H9 (cell line): ENCODE measurements around the gene DIO2. TPM values are rescaled to one million over a fixed set of nuclear protein-coding genes. Genes with fewer than 3 reads are reported as not detected.

ENCODE experiments used
- DNase-seq: peaks from one replicate; pipeline ENCODE4 v3.0.0-alpha.2; 2017
- H2AFZ ChIP-seq: one replicate; pipeline ENCODE4 v1.6.1; 2013; ENCODE audit warnings: mild to moderate bottlenecking, low read length, control low read depth, moderate library complexity
- H2AK5ac ChIP-seq: 2 replicates; pipeline ENCODE4 v1.6.1; 2013; ENCODE audit warnings: low read length, control low read depth, mixed read lengths; ENCODE audit not compliant: insufficient read length
- H2BK120ac ChIP-seq: one replicate; pipeline ENCODE4 v1.6.1; 2013; ENCODE audit warnings: low read depth, mild to moderate bottlenecking, low read length, control low read depth, inconsistent platforms; ENCODE audit not compliant: poor library complexity, severe bottlenecking
- H2BK12ac ChIP-seq: 2 replicates; pipeline ENCODE4 v1.6.1; 2013; ENCODE audit warnings: low read length, control low read depth, mixed read lengths, low read depth; ENCODE audit not compliant: insufficient read length
- H2BK15ac ChIP-seq: 2 replicates; pipeline ENCODE4 v1.6.1; 2013; ENCODE audit warnings: low read depth, low read length, control low read depth
- H2BK20ac ChIP-seq: one replicate; pipeline ENCODE4 v1.6.1; 2013; ENCODE audit warnings: low read depth, mild to moderate bottlenecking, low read length, control low read depth, inconsistent platforms; ENCODE audit not compliant: poor library complexity, severe bottlenecking
- H2BK5ac ChIP-seq: 2 replicates; pipeline ENCODE4 v1.6.1; 2013; ENCODE audit warnings: low read length, control low read depth, mixed read lengths; ENCODE audit not compliant: insufficient read length
- H3K14ac ChIP-seq: 2 replicates; pipeline ENCODE4 v1.6.1; 2013; ENCODE audit warnings: low read length, control low read depth; ENCODE audit not compliant: insufficient read depth
- H3K18ac ChIP-seq: 2 replicates; pipeline ENCODE4 v1.6.1; 2013; ENCODE audit warnings: low read depth, mild to moderate bottlenecking, mixed read lengths, low read length, control low read depth; ENCODE audit not compliant: insufficient read length
- H3K23ac ChIP-seq: 2 replicates; pipeline ENCODE4 v1.6.1; 2013; ENCODE audit warnings: low read length, control low read depth, mixed read lengths, low read depth; ENCODE audit not compliant: insufficient read length
- H3K23me2 ChIP-seq: 2 replicates; pipeline ENCODE4 v1.6.1; 2013; ENCODE audit warnings: low read depth, mild to moderate bottlenecking, mixed read lengths, low read length, control low read depth; ENCODE audit not compliant: insufficient read length, poor library complexity, severe bottlenecking
- H3K27ac ChIP-seq: 2 replicates; pipeline ENCODE4 v1.5.1; 2013; ENCODE audit warnings: low read length, control low read depth, mixed read lengths, low read depth; ENCODE audit not compliant: insufficient read length
- H3K27me3 ChIP-seq: 2 replicates; pipeline ENCODE4 v1.6.1; 2013; ENCODE audit warnings: low read length, control low read depth, inconsistent platforms; ENCODE audit not compliant: insufficient read depth
- H3K4ac ChIP-seq: 2 replicates; pipeline ENCODE4 v1.6.1; 2013; ENCODE audit warnings: low read depth, mild to moderate bottlenecking, control low read depth, inconsistent platforms, low read length, moderate library complexity
- H3K4me1 ChIP-seq: 2 replicates; pipeline ENCODE4 v1.6.1; 2013; ENCODE audit warnings: low read length, control low read depth, inconsistent platforms; ENCODE audit not compliant: insufficient read depth
- H3K4me2 ChIP-seq: 2 replicates; pipeline ENCODE4 v1.6.1; 2013; ENCODE audit warnings: low read length, control low read depth, mixed read lengths; ENCODE audit not compliant: insufficient read length, insufficient read depth
- H3K56ac ChIP-seq: 2 replicates; pipeline ENCODE4 v1.6.1; 2013; ENCODE audit warnings: low read depth, mild to moderate bottlenecking, mixed read lengths, low read length, control low read depth; ENCODE audit not compliant: insufficient read length
- H3K79me1 ChIP-seq: 2 replicates; pipeline ENCODE4 v1.6.1; 2013; ENCODE audit warnings: low read depth, mild to moderate bottlenecking, moderate library complexity, low read length, control low read depth, inconsistent platforms; ENCODE audit not compliant: insufficient read depth, poor library complexity, severe bottlenecking
- H3K79me2 ChIP-seq: 2 replicates; pipeline ENCODE4 v1.6.1; 2013; ENCODE audit warnings: low read length, control low read depth, inconsistent platforms; ENCODE audit not compliant: insufficient read depth
- H3K9ac ChIP-seq: 2 replicates; pipeline ENCODE4 v1.6.1; 2013; ENCODE audit warnings: low read length, control low read depth, mixed read lengths; ENCODE audit not compliant: insufficient read length; ENCODE audit errors: extremely low read depth
- H3K9me3 ChIP-seq: one replicate; pipeline ENCODE4 v1.6.1; 2013; ENCODE audit warnings: low read depth, low read length, inconsistent platforms; ENCODE audit not compliant: control insufficient read depth
- H3T11ph ChIP-seq: one replicate; pipeline ENCODE4 v1.6.1; 2013; ENCODE audit warnings: mild to moderate bottlenecking, low read length, control low read depth, inconsistent platforms
- H4K20me1 ChIP-seq: one replicate; pipeline ENCODE4 v1.6.1; 2013; ENCODE audit not compliant: control insufficient read depth, insufficient read length, insufficient read depth
- H4K5ac ChIP-seq: 2 replicates; pipeline ENCODE4 v1.6.1; 2013; ENCODE audit warnings: low read depth, mild to moderate bottlenecking, mixed read lengths, low read length, control low read depth; ENCODE audit not compliant: insufficient read length
- H4K8ac ChIP-seq: replicated peaks from 2 replicates; pipeline ENCODE4 v1.6.1; 2013; ENCODE audit warnings: low read length, control low read depth, mixed read lengths, low read depth; ENCODE audit not compliant: insufficient read length
- H4K91ac ChIP-seq: 2 replicates; pipeline ENCODE4 v1.6.1; 2013; ENCODE audit warnings: low read depth, mild to moderate bottlenecking, moderate library complexity, mixed read lengths, low read length, control low read depth; ENCODE audit not compliant: insufficient read length
- H3K27ac Mint-ChIP-seq, 3 experiments: 2 replicates in 2 of 3; 3 replicates in 1 of 3; pipeline ENCODE4 v1.8.0; 2020 to 2021; ENCODE audit warnings: mixed read lengths in 3 of 3, mild to moderate bottlenecking in 1 of 3, moderate library complexity in 1 of 3
- H3K27me3 Mint-ChIP-seq: 2 replicates; pipeline ENCODE4 v1.8.0; 2021; ENCODE audit warnings: low read depth, mild to moderate bottlenecking, moderate library complexity, mixed read lengths
- H3K36me3 Mint-ChIP-seq, 3 experiments: 2 replicates in 2 of 3; 3 replicates in 1 of 3; pipeline ENCODE4 v1.8.0; 2020 to 2021; ENCODE audit warnings: low read depth in 3 of 3, mixed read lengths in 3 of 3; ENCODE audit not compliant: insufficient read depth in 1 of 3
- H3K4me1 Mint-ChIP-seq, 2 experiments: 2 replicates each; pipeline ENCODE4 v1.8.0; 2020; ENCODE audit warnings: mixed read lengths in 2 of 2
- H3K4me3 Mint-ChIP-seq, 2 experiments: 2 replicates in 1 of 2; 3 replicates in 1 of 2; pipeline ENCODE4 v1.8.0; 2020 to 2021; ENCODE audit warnings: mild to moderate bottlenecking in 2 of 2, mixed read lengths in 2 of 2, moderate library complexity in 1 of 2
- H3K9me3 Mint-ChIP-seq, 2 experiments: 2 replicates in 1 of 2; 3 replicates in 1 of 2; pipeline ENCODE4 v1.8.0; 2020; ENCODE audit warnings: mild to moderate bottlenecking in 2 of 2, mixed read lengths in 2 of 2, moderate library complexity in 1 of 2
- WGBS: extraction: QIAGEN DNeasy Blood & Tissue Kit; methylation state at CpG from one replicate; pipeline ENCODE4 v1.1.7; 2013; ENCODE audit warnings: missing lambda C conversion rate, low lambda C conversion rate, mixed read lengths; ENCODE audit not compliant: insufficient read length; ENCODE audit errors: extremely low coverage; 5-methylcytosine and 5-hydroxymethylcytosine counted together
- total RNA-seq: library from RNA; stranded (reverse); gene quantifications from 2 replicates; pipeline ENCODE4 v1.2.1, GENCODE V29; 2021
- TF ChIP-seq, protein P1 (sequence below): fragments of 200-600 bp; sonication (generic); conservative IDR thresholded peaks from 3 replicates; pipeline ENCODE4 v1.8.0; 2021; ENCODE audit warnings: antibody characterized with exemption, mild to moderate bottlenecking

The DIO2 gene
- total RNA-seq, 1 experiment from 2014 or later: not detected

DNA sequence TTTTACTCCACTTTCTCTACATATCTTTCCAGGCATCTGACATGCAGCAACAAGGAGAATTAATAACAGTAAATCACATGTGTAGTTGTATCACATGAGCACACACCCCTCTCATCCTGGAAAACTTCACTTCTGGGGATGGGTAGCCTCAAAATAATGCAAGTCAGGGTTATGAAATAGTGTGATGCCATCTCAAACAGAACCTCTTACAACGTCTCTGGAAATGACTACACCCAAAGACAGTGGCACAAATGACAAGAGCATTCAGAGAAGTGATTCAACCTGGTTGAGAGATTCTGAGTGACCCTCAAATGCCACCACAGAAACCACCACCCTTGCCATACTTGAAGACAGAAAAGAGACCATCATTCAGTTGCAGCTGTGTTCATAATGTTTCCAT is 2.8 kb downstream of the DIO2 start:
- no CpG with 5 or more reads among the region's 1 CpG for WGBS

More for the DNA sequence above, 2.8 kb downstream of the DIO2 start:
- H4K5ac ChIP-seq: no peak overlapping the region
- no peak overlapping the region for H3K4me2 ChIP-seq
- H2AK5ac ChIP-seq: no peak overlapping the region
- H3K27ac Mint-ChIP-seq: no peak overlapping the region
- H3K14ac ChIP-seq: no peak overlapping the region
- H3K79me1 ChIP-seq: no peaks in the 10 kb centered on the region
- no peak overlapping the region for H4K8ac ChIP-seq
- no peaks in the 10 kb centered on the region for H3K9me3 ChIP-seq
- H3K9me3 Mint-ChIP-seq: no peaks in the 10 kb centered on the region
- H3K18ac ChIP-seq: no peak overlapping the region
- H2AFZ ChIP-seq: no peak overlapping the region
- H3K27ac ChIP-seq: no peak overlapping the region
- H3K56ac ChIP-seq: no peak overlapping the region
- TF ChIP-seq, protein P1, sequence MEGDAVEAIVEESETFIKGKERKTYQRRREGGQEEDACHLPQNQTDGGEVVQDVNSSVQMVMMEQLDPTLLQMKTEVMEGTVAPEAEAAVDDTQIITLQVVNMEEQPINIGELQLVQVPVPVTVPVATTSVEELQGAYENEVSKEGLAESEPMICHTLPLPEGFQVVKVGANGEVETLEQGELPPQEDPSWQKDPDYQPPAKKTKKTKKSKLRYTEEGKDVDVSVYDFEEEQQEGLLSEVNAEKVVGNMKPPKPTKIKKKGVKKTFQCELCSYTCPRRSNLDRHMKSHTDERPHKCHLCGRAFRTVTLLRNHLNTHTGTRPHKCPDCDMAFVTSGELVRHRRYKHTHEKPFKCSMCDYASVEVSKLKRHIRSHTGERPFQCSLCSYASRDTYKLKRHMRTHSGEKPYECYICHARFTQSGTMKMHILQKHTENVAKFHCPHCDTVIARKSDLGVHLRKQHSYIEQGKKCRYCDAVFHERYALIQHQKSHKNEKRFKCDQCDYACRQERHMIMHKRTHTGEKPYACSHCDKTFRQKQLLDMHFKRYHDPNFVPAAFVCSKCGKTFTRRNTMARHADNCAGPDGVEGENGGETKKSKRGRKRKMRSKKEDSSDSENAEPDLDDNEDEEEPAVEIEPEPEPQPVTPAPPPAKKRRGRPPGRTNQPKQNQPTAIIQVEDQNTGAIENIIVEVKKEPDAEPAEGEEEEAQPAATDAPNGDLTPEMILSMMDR: no peak
- peaks cover 6 to 10% of the 10 kb centered on the region in 2 experiments for H3K4me1 Mint-ChIP-seq
- no peaks in the 10 kb centered on the region for H3K4me1 ChIP-seq
- H3K79me2 ChIP-seq: no peaks in the 10 kb centered on the region
- no peak overlapping the region for H2BK120ac ChIP-seq
- H2BK5ac ChIP-seq: no peak overlapping the region
- no peaks in the 10 kb centered on the region for H3K36me3 Mint-ChIP-seq
- H3T11ph ChIP-seq: no peak overlapping the region
- H2BK15ac ChIP-seq: no peak overlapping the region
- H4K91ac ChIP-seq: no peak overlapping the region
- H3K9ac ChIP-seq: no peak overlapping the region
- no peak overlapping the region for H3K4ac ChIP-seq
- no peaks in the 10 kb centered on the region for H4K20me1 ChIP-seq
- H3K27me3 ChIP-seq: no peaks in the 10 kb centered on the region; the same call in 1 of the 2 replicates
- no peak overlapping the region for H3K23ac ChIP-seq
- no peak for DNase-seq
- no peak overlapping the region for H2BK12ac ChIP-seq
- peaks cover 14% of the 10 kb centered on the region for H3K27me3 Mint-ChIP-seq
- no peaks in the 10 kb centered on the region for H3K23me2 ChIP-seq
- H2BK20ac ChIP-seq: no peak overlapping the region
- no peak overlapping the region for H3K4me3 Mint-ChIP-seq
